SHP77 (cell line): ENCODE results near the gene ACSL6.
"Not testable (repeated sequence)": the region's sequence is repeated elsewhere in the genome, so short reads cannot be mapped to it uniquely, and the experiment has no call there.

Experiments used
- DNase-seq, 2 experiments: peaks; one replicate each; lab custom pipeline; 2025; lab: John Stamatoyannopoulos, UW

The ACSL6 gene

DNA sequence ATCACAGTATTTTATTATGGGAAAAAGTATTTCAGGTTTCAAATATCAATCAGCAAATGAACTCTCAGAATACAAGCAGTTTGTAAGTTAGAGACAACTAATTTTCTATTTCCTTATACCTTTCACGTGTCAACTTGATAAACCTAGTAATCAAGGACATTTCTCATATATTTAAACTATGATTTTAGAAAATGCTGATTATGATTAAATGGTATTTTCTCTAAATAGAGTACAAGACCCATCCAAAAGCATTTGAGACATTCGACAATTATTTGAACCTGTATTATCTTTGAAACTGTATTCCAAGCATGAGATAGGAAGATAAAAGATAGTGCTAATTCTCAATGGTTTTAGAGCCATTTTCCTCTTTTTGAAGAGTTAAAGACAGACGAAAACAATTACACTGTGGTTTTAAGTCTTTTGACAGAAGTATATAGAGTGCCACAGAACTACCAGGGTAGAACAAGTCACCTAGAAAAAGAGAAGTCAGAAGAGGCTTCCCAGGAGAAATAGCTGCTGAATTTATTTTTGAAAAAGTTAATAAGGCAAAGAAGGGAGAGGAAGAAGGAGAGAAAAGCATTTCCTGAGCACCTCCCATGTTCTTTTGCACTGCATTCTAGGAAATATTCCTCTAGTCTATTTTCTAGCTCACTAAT, 71.6 kb downstream of the ACSL6 start:
- no peak for DNase-seq

DNA sequence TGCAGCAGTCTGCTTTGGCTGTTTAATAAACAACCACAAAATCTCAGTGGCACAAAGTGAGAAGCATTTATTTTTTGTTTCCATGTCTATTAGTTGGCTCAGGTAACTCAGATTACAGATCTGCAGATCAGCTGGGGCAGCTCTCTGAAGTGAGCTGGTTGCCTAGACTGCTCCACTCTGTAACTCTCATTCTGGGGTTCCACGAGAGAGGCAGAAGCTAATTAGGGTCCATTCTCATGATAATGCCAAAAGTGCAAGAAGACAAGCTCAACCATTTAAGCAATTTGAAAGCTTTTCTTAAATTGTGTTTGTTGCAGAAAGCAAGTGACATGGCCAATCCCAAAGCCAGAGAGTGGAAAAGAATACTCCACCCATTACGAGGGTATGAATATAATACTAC, 79.2 kb downstream of the ACSL6 start:
- no peak for DNase-seq

DNA sequence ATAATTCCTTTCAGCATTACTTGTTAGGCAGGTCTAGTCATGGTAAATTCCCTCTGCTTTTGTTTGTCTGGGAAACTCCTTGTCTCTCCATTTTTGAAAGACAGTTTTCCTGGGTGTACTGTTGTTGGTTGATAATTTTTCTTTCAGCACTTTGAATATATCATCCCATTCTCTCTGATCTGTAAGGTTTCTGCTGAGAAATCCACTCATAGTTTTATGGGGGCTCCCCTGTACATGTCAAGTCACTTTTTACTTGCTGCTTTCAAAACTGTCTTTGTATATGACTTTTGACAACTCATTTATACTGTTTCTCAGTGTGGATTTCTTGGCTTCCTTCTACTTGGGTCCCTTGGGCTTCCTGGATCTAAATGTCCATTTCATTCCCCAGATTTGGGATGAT, 82.5 kb downstream of the ACSL6 start:
- DNase-seq: no peak

DNA sequence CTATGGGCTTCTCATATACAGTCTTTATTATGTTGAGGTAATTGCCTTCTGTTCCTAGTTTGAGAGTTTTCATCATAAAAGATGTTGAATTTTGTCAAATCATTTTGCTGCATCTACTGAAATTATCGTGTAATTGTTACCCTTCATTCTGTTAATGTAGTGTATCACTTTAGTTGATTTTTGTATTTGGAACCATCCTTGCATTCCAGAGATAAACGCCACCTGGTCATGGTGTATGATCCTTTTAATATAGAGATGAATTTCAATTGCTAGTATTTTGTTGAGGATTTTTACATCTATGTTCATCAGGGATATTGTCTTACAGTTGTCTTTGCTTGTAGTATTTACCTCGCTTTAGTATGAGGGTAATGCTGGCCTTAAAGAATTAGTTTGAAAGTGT, 85.3 kb downstream of the ACSL6 start:
- no peak for DNase-seq

DNA sequence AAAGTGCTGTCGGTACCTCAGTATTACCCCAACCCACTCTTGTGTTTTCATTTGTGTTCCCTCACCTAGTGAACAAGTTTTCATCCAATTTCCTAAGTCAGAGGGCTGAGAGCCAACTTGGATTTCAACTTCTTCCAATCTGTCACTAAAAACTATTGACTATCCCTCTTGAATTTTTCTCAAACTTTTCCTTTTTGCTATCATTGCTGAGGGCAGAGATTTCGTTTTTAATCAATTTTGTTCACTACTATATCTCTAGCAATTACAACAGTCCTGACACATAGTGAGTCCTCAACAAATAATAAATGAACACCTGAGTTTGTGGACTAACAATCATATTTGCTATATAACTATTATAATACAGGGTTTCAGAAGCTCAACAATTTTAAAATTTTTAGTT, 95.0 kb downstream of the ACSL6 start:
- no peak for DNase-seq

DNA sequence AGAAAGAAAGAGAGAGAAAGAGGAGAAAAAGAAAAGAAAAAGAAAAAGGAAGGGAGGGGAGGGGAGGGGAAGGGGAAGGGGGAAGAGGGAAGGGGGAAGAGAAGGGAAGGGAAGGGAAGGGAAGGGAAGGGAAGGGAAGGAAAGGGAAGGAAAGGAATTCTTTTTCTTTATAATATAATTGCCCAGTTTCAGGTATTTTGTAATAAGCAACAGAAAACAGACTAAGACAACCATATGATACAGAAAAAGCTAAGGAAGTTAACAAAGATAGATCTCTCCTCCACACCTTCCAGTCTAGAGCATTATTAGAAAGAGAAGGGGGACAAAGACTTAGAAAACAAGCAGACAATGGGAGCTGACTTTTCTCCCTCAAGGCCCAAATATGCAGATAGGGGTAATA, 97.0 kb downstream of the ACSL6 start:
- no peak for DNase-seq

DNA sequence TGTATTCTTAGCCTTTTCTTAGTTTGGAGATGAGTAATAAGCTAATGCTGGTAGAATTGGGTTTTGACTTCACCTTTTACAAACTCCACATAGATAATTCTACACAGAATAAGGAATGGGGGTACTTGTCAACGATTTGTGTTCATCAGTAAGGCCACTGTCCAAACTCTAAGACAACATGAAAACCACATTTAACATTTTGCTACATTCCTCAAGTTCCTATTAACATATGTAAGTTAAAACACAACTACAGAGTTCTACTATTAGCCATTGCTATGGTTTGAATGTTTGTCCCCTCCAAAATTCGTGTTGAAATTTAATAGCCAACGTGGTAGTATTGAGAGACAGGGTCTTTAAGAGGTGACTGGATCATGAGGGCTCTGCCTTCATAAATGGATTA, 97.9 kb downstream of the ACSL6 start:
- no peak for DNase-seq

DNA sequence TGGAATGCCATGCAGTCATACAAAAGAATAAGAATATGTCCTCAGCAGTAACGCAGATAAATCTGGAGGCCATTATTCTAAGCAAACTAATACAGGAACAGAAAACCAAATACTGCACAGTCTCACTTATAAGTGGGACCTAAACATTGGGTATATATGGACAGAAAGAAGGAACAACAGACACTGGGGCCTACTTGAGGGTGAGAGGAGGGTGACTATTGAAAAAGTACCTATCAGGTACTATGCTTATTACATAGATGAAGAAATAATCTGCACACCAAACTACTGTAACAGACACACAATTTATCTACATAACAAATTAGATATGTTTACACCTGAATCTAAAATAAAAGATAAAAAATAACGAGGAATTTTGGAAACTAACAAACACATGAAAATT, 104.8 kb downstream of the ACSL6 start:
- DNase-seq: no peak

DNA sequence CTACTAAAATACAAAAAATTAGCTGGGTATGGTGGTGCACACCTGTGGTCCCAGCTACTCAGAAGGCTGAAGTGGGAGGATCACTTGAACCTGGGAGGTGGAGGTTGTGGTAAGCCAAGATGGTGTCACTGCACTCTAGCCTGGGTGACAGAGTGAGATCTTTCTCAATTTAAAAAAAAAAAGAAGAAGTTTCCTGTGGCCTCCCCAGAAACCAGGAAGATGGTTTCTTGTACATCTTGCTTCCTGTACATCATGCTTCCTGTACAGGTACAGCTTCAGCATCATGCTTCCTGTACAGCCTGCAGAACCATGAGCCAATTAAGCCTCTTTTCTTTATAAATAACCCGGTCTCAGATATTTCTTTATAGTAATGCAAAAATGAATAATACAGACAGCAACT, 109.2 kb downstream of the ACSL6 start:
- DNase-seq: not testable (repeated sequence)
